Psoas muscle (tissue), 8 donors: ENCODE measurements around the gene GPR152. TPM values are rescaled to one million over a fixed set of nuclear protein-coding genes. Genes with fewer than 3 reads are reported as not detected.

ENCODE experiments used
- ATAC-seq, 4 donors: fragments of 200-7000 bp; cut with Tn5 transposase; one replicate each; pipeline ENCODE4 v1.9.1; 2020; ENCODE audit warnings: moderate library complexity in 3 of 4, mild to moderate bottlenecking in 2 of 4
- DNase-seq, 2 donors: peaks; one replicate each; pipeline ENCODE4 v3.0.0-alpha.2; 2020
- H3K27ac ChIP-seq: fragments of 200-600 bp; one replicate; pipeline ENCODE4 v1.8.0; 2022
- H3K27me3 ChIP-seq, 3 donors: fragments of 200-600 bp in 1 of 3; one replicate each; pipeline versions ENCODE4 v1.6.1 to v1.8.0; 2013 to 2022; ENCODE audit warnings: low read length in 2 of 3, mild to moderate bottlenecking in 2 of 3, moderate library complexity in 1 of 3; ENCODE audit not compliant: insufficient read depth in 3 of 3
- H3K36me3 ChIP-seq, 2 donors: fragments of 200-600 bp in 1 of 2; one replicate each; pipeline versions ENCODE4 v1.6.1 to v1.8.0; 2013 to 2022; ENCODE audit warnings: low read depth in 1 of 2, mild to moderate bottlenecking in 1 of 2, moderate library complexity in 1 of 2; ENCODE audit not compliant: insufficient read depth in 1 of 2
- H3K4me1 ChIP-seq: fragments of 200-600 bp; one replicate; pipeline ENCODE4 v1.8.0; 2022
- H3K4me3 ChIP-seq: fragments of 200-600 bp; one replicate; pipeline ENCODE4 v1.8.0; 2022; ENCODE audit warnings: mild to moderate bottlenecking
- H3K9me3 ChIP-seq: fragments of 200-600 bp; one replicate; pipeline ENCODE4 v1.8.0; 2022
- WGBS, 3 donors: extraction: QIAGEN DNeasy Blood & Tissue Kit; methylation state at CpG; one replicate each; pipeline versions ENCODE4 v1.1.6 to v1.1.7; 2013; 5-methylcytosine and 5-hydroxymethylcytosine counted together
- intact Hi-C, 2 donors: fragments of 100-400 bp; cut with DNase I; formaldehyde crosslinking; loops; one replicate each; pipeline versions ENCODE4 v1.11.0 to v1.14.2; 2022
- polyA plus RNA-seq, 3 donors: library from polyadenylated mRNA; stranded (reverse); fragments of 200-250 nt; gene quantifications; one replicate each; pipeline ENCODE4 v1.2.3, GENCODE V29; 2013
- total RNA-seq, 4 donors: library from RNA; stranded (reverse); fragmentation: NEBNext Ultra II Directional in 2 of 4; extraction: Animal tissue kit (Norgen Biotek cat#: 25700) in 2 of 4; gene quantifications; one replicate each; pipeline versions ENCODE4 v1.2.1 to v1.2.4, GENCODE V29; 2021 to 2023
- TF ChIP-seq, protein P1 (sequence below): fragments of 200-600 bp; IDR thresholded peaks from one replicate; pipeline ENCODE4 v1.8.0; 2022; ENCODE audit warnings: antibody characterized with exemption
- donor health status: healthy with polysubstance abuse.
- donor health status: DM: no; HTN: no; CAD: no; lungs with moderate emphysema.
- donor health status: Bipolar disorder and iron deficiency.
- donor health status: healthy.
- donor health status: DM: yes; HTN: yes; CAD: no.
- donor health status: DM: no; HTN: no; CAD: no.
- donor health status: DM: no; HTN: no; CAD: no.
- donor health status: DM: yes; HTN: yes; CAD: no.

The GPR152 gene
- total and polyA plus RNA-seq, 7 donors, result 0.19 TPM; not detected in 6

DNA sequence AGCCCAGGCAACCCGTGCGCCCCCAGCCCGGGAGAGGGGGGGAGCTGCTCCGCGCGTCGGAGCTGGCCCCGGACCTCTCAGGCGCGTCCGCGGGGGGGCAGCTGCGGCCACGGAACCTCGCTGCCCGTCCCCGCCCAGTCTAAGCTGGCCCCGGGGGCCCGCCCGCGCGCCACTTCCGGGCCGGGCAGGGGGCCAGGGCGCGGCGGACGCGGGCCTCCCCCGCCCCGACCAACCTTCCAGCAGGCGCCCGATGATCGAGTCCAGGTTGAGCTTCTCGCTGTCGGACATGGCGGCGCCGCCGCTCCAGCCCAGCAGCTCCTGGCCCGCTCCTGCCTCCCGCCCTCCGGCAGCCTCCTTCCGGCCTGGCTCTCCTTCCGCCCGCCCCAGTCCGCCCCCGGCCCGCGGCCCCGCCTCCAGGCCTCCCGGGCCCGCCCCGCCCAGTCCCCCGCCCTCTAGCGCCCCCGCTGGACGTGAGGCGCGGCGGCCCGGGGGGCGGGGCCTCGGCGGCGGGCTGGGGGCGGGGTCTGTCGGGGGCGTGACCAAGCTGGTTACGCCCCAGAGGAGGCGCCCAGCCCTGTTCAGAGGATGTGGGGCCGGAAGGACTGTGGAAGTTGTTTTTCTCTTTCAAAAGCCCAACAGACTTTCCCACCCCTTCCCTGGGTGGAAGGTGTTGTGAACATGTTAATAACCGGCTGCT lies 50.9 kb downstream of the GPR152 start, which contains the start of gene PPP1CA:
TSS of gene PPP1CA (minus strand) at position 364 of the 697 bp plus-strand sequence. CDS start at position 288, 76 bp downstream.
- 0 to 1% (median 1%) methylated on average over 40 to 73 of the region's 73 CpGs for WGBS, 3 donors
- H3K36me3 ChIP-seq, result peaks cover 0 to 41% of the 10 kb centered on the region in 2 donors
- intact Hi-C loops, result loop anchor here (1.0 to 5.0 kb wide), 4 partner anchors 17 to 105 kb away; partner anchors contain the start of gene TMEM134 (in 2 of the 2)
- peaks cover 32% of the 10 kb centered on the region for H3K4me1 ChIP-seq
- peak; percentile 91 to 96 for DNase-seq
- no peaks in the 10 kb centered on the region for H3K9me3 ChIP-seq
- H3K4me3 ChIP-seq, result peak within 1 kb of the TSS; percentile 99
- H3K27ac ChIP-seq, result peak within 1 kb of the TSS; percentile 95
- TF ChIP-seq, protein P1, sequence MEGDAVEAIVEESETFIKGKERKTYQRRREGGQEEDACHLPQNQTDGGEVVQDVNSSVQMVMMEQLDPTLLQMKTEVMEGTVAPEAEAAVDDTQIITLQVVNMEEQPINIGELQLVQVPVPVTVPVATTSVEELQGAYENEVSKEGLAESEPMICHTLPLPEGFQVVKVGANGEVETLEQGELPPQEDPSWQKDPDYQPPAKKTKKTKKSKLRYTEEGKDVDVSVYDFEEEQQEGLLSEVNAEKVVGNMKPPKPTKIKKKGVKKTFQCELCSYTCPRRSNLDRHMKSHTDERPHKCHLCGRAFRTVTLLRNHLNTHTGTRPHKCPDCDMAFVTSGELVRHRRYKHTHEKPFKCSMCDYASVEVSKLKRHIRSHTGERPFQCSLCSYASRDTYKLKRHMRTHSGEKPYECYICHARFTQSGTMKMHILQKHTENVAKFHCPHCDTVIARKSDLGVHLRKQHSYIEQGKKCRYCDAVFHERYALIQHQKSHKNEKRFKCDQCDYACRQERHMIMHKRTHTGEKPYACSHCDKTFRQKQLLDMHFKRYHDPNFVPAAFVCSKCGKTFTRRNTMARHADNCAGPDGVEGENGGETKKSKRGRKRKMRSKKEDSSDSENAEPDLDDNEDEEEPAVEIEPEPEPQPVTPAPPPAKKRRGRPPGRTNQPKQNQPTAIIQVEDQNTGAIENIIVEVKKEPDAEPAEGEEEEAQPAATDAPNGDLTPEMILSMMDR, result peak; percentile 63
- ATAC-seq, result peak; percentile 89 to 92 (median 92)
- H3K27me3 ChIP-seq, result no peaks in the 10 kb centered on the region

Other genes with a start within 250 kb of the GPR152 start
- 10 to 100 TPM; 41.7 to 46.8 (median 46.1) TPM for gene GRK2, start 186.3 kb downstream of the GPR152 start, total RNA-seq
- 10 to 100 TPM; 37.3 to 56.8 (median 46.2) TPM for gene GRK2, start 186.3 kb downstream of the GPR152 start, polyA plus RNA-seq
- gene ANKRD13D, start 163.4 kb downstream of the GPR152 start, total RNA-seq, result 1 to 10 TPM; 4.1 to 8.6 (median 7.8) TPM
- gene ANKRD13D, start 163.4 kb downstream of the GPR152 start, polyA plus RNA-seq, result 1 to 10 TPM; 4.6 to 7.0 (median 5.9) TPM
- 10 to 100 TPM in 1 of 4 donors, 1 to 10 TPM in 3; 3.7 to 10.1 (median 6.9) TPM for gene SSH3, start 149.2 kb downstream of the GPR152 start, total RNA-seq
- gene SSH3, start 149.2 kb downstream of the GPR152 start, polyA plus RNA-seq, result 1 to 10 TPM; 3.0 to 5.0 (median 4.2) TPM
- gene POLD4, start 99.2 kb downstream of the GPR152 start, total RNA-seq, result 10 to 100 TPM; 31.8 to 89.8 (median 56.1) TPM
- gene POLD4, start 99.2 kb downstream of the GPR152 start, polyA plus RNA-seq, result 10 to 100 TPM; 72.6 to 74.9 (median 73.3) TPM
- gene CLCF1, start 79.1 kb downstream of the GPR152 start, total RNA-seq, result 1 to 10 TPM in 1 of 4 donors, under 1 TPM in 3; 0.44 to 1.5 (median 0.82) TPM
- 1 to 10 TPM in 1 of 3 donors, under 1 TPM in 2; 0.47 to 6.5 (median 0.62) TPM for gene CLCF1, start 79.1 kb downstream of the GPR152 start, polyA plus RNA-seq
- gene RAD9A, start 60.7 kb downstream of the GPR152 start, total RNA-seq, result 1 to 10 TPM; 1.8 to 6.7 (median 5.8) TPM
- 10 to 100 TPM in 2 of 3 donors, 1 to 10 TPM in 1; 7.1 to 12.3 (median 10.1) TPM for gene RAD9A, start 60.7 kb downstream of the GPR152 start, polyA plus RNA-seq
- 100 to 1,000 TPM in 1 of 4 donors, 10 to 100 TPM in 3; 72.6 to 113 (median 86.6) TPM for gene PPP1CA, start 50.9 kb downstream of the GPR152 start, total RNA-seq
- 100 to 1,000 TPM; 108 to 191 (median 147) TPM for gene PPP1CA, start 50.9 kb downstream of the GPR152 start, polyA plus RNA-seq
- 1 to 10 TPM in 3 of 4 donors, under 1 TPM in 1; 0.65 to 1.6 (median 1.2) TPM for gene TBC1D10C, start 48.6 kb downstream of the GPR152 start, total RNA-seq
- gene TBC1D10C, start 48.6 kb downstream of the GPR152 start, polyA plus RNA-seq, result under 1 TPM; 0.25 to 0.52 (median 0.34) TPM
- gene CARNS1, start 37.1 kb downstream of the GPR152 start, total RNA-seq, result 10 to 100 TPM in 2 of 4 donors, 1 to 10 TPM in 2; 7.0 to 27.5 (median 10.0) TPM
- gene CARNS1, start 37.1 kb downstream of the GPR152 start, polyA plus RNA-seq, result 1 to 10 TPM; 2.1 to 5.9 (median 4.2) TPM
- gene RPS6KB2, start 24.2 kb downstream of the GPR152 start, total RNA-seq, result 10 to 100 TPM; 23.1 to 34.3 (median 26.8) TPM
- 10 to 100 TPM; 25.6 to 64.6 (median 33.1) TPM for gene RPS6KB2, start 24.2 kb downstream of the GPR152 start, polyA plus RNA-seq
- 1 to 10 TPM in 3 of 4 donors, under 1 TPM in 1; 0.89 to 1.4 (median 1.0) TPM for gene PTPRCAP, start 15.0 kb downstream of the GPR152 start, total RNA-seq
- 1 to 10 TPM in 1 of 3 donors, under 1 TPM in 2; 0.25 to 1.3 (median 0.65) TPM for gene PTPRCAP, start 15.0 kb downstream of the GPR152 start, polyA plus RNA-seq
- gene CORO1B, start 9.3 kb downstream of the GPR152 start, total RNA-seq, result 10 to 100 TPM in 3 of 4 donors, 1 to 10 TPM in 1; 8.7 to 13.1 (median 11.5) TPM
- gene CORO1B, start 9.3 kb downstream of the GPR152 start, polyA plus RNA-seq, result 10 to 100 TPM; 10.6 to 18.1 (median 16.7) TPM
- 1 to 10 TPM in 3 of 4 donors, under 1 TPM in 1; 0.93 to 1.9 (median 1.5) TPM for gene CABP4, start 2.6 kb upstream of the GPR152 start, total RNA-seq
- under 1 TPM; 0.35 to 0.89 (median 0.61) TPM for gene CABP4, start 2.6 kb upstream of the GPR152 start, polyA plus RNA-seq
- 10 to 100 TPM; 57.1 to 83.2 (median 66.2) TPM for gene TMEM134, start 16.5 kb upstream of the GPR152 start, total RNA-seq
- gene TMEM134, start 16.5 kb upstream of the GPR152 start, polyA plus RNA-seq, result 100 to 1,000 TPM in 1 of 3 donors, 10 to 100 TPM in 2; 81.7 to 121 (median 87.8) TPM
- gene AIP, start 30.3 kb upstream of the GPR152 start, total RNA-seq, result 10 to 100 TPM; 25.3 to 42.7 (median 29.9) TPM
- 10 to 100 TPM; 57.4 to 71.5 (median 57.7) TPM for gene AIP, start 30.3 kb upstream of the GPR152 start, polyA plus RNA-seq
- gene PITPNM1, start 52.6 kb upstream of the GPR152 start, total RNA-seq, result 10 to 100 TPM in 2 of 4 donors, 1 to 10 TPM in 2; 6.7 to 16.1 (median 9.6) TPM
- gene PITPNM1, start 52.6 kb upstream of the GPR152 start, polyA plus RNA-seq, result 10 to 100 TPM in 1 of 3 donors, 1 to 10 TPM in 2; 2.3 to 11.3 (median 5.1) TPM
- 10 to 100 TPM; 16.3 to 18.5 (median 18.1) TPM for gene CDK2AP2, start 55.4 kb upstream of the GPR152 start, total RNA-seq
- gene CDK2AP2, start 55.4 kb upstream of the GPR152 start, polyA plus RNA-seq, result 10 to 100 TPM; 31.9 to 72.3 (median 48.0) TPM
- not detected for gene CABP2, start 70.7 kb upstream of the GPR152 start, total RNA-seq
- not detected for gene CABP2, start 70.7 kb upstream of the GPR152 start, polyA plus RNA-seq
- 100 to 1,000 TPM; 224 to 364 (median 274) TPM for gene GSTP1, start 131.1 kb upstream of the GPR152 start, total RNA-seq
- 100 to 1,000 TPM; 279 to 410 (median 383) TPM for gene GSTP1, start 131.1 kb upstream of the GPR152 start, polyA plus RNA-seq
- gene NDUFV1, start 154.2 kb upstream of the GPR152 start, total RNA-seq, result 100 to 1,000 TPM; 250 to 413 (median 364) TPM
- 100 to 1,000 TPM; 248 to 340 (median 287) TPM for gene NDUFV1, start 154.2 kb upstream of the GPR152 start, polyA plus RNA-seq
- 10 to 100 TPM; 19.0 to 37.0 (median 31.8) TPM for gene NUDT8, start 177.2 kb upstream of the GPR152 start, total RNA-seq
- 10 to 100 TPM; 28.5 to 52.2 (median 48.9) TPM for gene NUDT8, start 177.2 kb upstream of the GPR152 start, polyA plus RNA-seq
- gene TBX10, start 187.0 kb upstream of the GPR152 start, total RNA-seq, result not detected
- gene TBX10, start 187.0 kb upstream of the GPR152 start, polyA plus RNA-seq, result under 1 TPM in 1 of 3 donors, not detected in 2; 0.01 TPM
- not detected for gene ACY3, start 198.0 kb upstream of the GPR152 start, total RNA-seq
- under 1 TPM in 1 of 3 donors, not detected in 2; 0.04 TPM for gene ACY3, start 198.0 kb upstream of the GPR152 start, polyA plus RNA-seq
- not detected for gene ALDH3B2, start 221.9 kb upstream of the GPR152 start, total RNA-seq
- gene ALDH3B2, start 221.9 kb upstream of the GPR152 start, polyA plus RNA-seq, result not detected